ENCODE data around the gene CD9.

CD9 gene

GRCh38 chr12:6266541-6266966, 66.4 kb downstream of the CD9 start:
- TF ChIP-seq MYC (IDR thresholded peaks at IDR 0.05; ENCODE audit: low read depth, low read length) (no peak), CTCF (IDR thresholded peaks at IDR 0.05; ENCODE audit: low read depth, low read length) (no peak), MAX (IDR thresholded peaks at IDR 0.05; ENCODE audit: low read depth, low read length) (no peak), POLR2A (IDR thresholded peaks at IDR 0.05; ENCODE audit: extremely low read depth, insufficient read length) (no peak)
- no peak overlapping the region for H3K4me3 ChIP-seq (ENCODE audit: low read depth, low read length)
- DNase-seq (ENCODE audit: low read depth), result no peak

GRCh38 chr12:6266971-6267721, 66.9 kb downstream of the CD9 start:
- no peak for DNase-seq (ENCODE audit: low read depth)
- TF ChIP-seq CTCF (IDR thresholded peaks at IDR 0.05; ENCODE audit: low read depth, low read length) (no peak), MYC (IDR thresholded peaks at IDR 0.05; ENCODE audit: low read depth, low read length) (no peak), MAX (IDR thresholded peaks at IDR 0.05; ENCODE audit: low read depth, low read length) (no peak), POLR2A (IDR thresholded peaks at IDR 0.05; ENCODE audit: extremely low read depth, insufficient read length) (no peak)
- no peak overlapping the region for H3K4me3 ChIP-seq (ENCODE audit: low read depth, low read length)

GRCh38 chr12:6268484-6269157, 68.4 kb downstream of the CD9 start:
- no peak for TF ChIP-seq MYC (IDR thresholded peaks at IDR 0.05; ENCODE audit: low read depth, low read length)
- TF ChIP-seq POLR2A (IDR thresholded peaks at IDR 0.05; ENCODE audit: extremely low read depth, insufficient read length), result no peak
- TF ChIP-seq MAX (IDR thresholded peaks at IDR 0.05; ENCODE audit: low read depth, low read length), result no peak
- no peak for TF ChIP-seq CTCF (IDR thresholded peaks at IDR 0.05; ENCODE audit: low read depth, low read length)
- H3K4me3 ChIP-seq (ENCODE audit: low read depth, low read length), result no peak overlapping the region
- DNase-seq (ENCODE audit: low read depth), result no peak

GRCh38 chr12:6269986-6270385, 69.8 kb downstream of the CD9 start:
- TF ChIP-seq CTCF (IDR thresholded peaks at IDR 0.05; ENCODE audit: low read depth, low read length), result no peak
- TF ChIP-seq MAX (IDR thresholded peaks at IDR 0.05; ENCODE audit: low read depth, low read length), result no peak
- no peak for TF ChIP-seq POLR2A (IDR thresholded peaks at IDR 0.05; ENCODE audit: extremely low read depth, insufficient read length)
- no peak for TF ChIP-seq MYC (IDR thresholded peaks at IDR 0.05; ENCODE audit: low read depth, low read length)
- no peak overlapping the region for H3K4me3 ChIP-seq (ENCODE audit: low read depth, low read length)
- DNase-seq (ENCODE audit: low read depth), result no peak

- H3K4me3 ChIP-seq (ENCODE audit: low read depth, low read length), result no peak overlapping the region
- no peak for DNase-seq (ENCODE audit: low read depth)
- TF ChIP-seq POLR2A (IDR thresholded peaks at IDR 0.05; ENCODE audit: extremely low read depth, insufficient read length), result no peak
Observed at GRCh38 chr12:6271281-6271680, 71.1 kb downstream of the CD9 start.
